Measurements from ENCODE around the gene ZNF23.
A peak's percentile ranks its signal among the peaks of the same experiment; 100 is the strongest.

ZNF23 gene

DNA sequence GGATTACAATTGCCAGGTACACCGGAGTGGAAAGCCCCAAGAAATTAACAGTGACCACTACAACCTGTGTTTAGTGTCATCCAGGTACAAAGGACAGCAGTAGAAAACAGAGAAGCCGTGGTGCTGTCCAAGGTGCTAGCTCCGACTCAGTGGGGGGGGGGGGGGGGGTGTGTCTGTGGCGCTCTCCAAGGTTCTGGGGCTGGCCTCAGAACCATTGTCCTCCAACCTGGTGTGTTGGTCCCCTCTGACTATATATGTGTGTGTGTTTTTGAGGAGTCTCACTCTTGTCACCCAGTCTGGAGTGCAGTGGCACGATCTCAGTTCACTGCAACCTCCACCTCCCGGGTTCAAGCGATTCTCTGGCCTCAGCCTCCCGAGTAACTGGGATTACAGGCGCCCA lies 5.8 kb upstream of the ZNF23 start:
- DNase-seq (ENCODE audit: low read depth), result no peak

DNA sequence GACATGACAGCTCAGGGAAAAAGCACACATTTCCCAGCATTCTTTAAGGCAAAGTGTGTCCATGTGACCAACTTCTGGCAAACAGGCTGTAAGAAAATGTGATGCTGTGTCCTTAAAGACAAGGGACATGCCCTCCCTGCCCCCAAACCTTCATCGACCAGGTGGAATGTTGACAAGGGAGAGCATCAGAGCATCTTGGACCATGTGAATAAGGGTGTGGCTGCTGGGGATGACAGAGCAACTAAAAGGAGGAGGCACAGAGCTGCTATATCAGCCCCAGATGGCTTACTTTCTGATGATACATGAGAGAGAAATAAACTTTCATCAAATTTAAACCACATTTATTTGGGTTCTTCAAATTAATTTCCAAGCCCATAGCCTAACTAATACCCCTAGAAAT lies 2.2 kb upstream of the ZNF23 start:
- no peak for DNase-seq (ENCODE audit: low read depth)

DNA sequence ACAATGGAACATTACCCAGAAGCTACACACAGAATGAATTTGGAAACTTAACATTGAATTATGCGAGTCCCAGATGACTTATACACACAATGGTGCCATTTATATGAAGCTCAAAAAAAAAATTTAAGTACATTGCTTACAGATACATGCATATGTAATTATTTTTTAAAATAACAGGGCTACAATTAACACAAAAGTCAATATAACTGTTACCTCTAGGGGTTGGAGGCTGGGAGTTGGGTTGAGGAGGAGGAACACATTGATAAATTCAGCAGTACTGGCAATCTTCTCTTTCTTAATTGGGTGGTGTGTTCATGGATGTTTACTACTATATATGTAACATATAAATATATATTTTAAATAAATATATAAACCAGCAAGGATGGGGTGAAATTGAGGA lies 1.1 kb downstream of the ZNF23 start:
- no peak for DNase-seq (ENCODE audit: low read depth)

DNA sequence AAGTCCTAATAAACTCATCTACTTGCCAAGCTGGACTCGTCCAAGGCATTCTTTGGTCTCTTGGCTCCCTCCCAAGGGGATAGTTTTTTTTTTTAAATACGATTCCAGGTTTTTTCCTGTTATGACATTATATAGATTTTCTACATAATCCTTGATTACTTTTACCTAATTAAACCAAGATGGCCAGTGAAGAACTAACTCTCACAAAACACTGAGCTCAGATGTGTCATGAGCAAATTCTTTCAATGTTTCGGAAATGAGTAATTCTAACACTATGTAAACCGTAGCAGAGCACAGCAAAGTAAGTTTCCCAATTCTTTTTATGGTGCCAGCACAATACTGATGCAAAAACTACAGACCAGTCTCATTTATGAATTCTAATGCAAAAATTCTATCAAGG lies 1.8 kb downstream of the ZNF23 start:
- peak; percentile 88 for DNase-seq (ENCODE audit: low read depth)

DNA sequence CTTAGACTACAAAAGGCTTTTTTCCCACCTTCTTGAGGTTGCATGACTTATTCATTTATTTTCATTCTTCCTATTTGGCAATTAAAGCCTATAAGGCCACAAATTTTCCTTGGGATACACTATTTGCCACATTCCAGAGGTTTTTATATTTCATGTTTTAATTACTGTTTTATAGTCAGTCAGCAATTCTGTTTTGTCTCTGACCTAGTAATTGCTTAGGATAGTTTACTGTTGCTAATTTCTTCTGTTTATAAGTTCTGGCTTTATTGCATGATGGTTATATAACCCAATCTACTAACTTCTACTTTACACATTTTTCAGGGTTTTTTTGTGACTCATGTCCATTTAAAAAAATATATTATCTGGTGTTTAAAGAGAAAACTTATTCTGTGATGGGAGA lies 2.5 kb downstream of the ZNF23 start:
- no peak for DNase-seq (ENCODE audit: low read depth)

DNA sequence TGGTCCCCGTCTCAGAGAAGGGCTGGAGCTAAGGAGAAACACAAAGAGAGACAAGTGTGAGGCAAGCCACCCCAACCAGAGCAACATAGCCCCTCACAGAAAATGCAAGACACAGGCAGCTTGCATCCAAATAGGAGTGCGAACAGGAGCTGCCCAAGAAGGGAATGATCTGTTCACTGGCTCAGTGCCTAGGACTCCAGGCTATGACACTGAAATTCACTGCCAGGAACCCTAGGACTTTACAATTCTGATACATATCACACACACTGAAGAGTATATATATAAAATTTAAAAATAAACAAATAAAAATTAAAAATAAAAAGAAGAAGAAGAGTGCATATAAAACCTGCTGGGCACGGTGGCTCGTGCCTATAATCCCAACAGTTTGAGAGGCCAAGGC lies 5.2 kb downstream of the ZNF23 start:
- DNase-seq (ENCODE audit: low read depth), result no peak

DNA sequence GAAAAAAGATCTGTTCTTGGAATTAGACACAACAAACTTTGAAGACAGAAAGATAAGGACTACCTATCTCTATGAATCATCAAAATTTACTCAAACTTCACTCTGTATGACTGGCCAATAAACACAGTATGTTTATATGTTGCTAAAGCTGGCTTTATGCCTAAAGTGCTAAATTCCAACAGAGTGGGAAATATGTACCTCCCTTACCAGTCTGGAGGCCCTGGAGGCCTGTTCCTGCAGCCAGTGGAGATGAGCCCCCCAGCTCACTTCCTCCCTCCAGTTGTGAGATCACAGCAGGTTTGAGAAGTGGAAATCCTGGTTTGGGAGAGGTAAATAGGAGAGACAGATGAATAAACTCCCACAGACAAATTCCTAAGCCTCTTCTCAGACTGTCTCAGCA lies 9.0 kb downstream of the ZNF23 start:
- no peak for DNase-seq (ENCODE audit: low read depth)

DNA sequence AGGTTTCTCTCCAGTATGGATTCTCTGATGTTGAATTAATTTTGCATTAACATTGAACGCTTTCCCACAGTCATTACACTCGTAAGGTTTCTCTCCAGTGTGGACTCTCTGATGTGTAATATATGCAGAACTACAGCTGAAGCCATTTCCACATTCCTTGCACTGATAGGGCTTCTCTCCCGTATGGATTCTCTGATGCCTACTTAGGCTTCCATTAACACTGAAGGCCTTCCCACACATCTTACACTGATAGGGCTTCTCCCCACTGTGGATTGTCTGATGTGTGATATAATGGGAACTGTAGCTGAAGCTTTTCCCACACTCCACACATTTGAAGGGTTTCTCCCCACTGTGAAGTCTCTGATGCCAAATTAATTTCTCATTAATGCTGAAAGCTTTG lies 13.0 kb downstream of the ZNF23 start:
- no peak for DNase-seq (ENCODE audit: low read depth)

DNA sequence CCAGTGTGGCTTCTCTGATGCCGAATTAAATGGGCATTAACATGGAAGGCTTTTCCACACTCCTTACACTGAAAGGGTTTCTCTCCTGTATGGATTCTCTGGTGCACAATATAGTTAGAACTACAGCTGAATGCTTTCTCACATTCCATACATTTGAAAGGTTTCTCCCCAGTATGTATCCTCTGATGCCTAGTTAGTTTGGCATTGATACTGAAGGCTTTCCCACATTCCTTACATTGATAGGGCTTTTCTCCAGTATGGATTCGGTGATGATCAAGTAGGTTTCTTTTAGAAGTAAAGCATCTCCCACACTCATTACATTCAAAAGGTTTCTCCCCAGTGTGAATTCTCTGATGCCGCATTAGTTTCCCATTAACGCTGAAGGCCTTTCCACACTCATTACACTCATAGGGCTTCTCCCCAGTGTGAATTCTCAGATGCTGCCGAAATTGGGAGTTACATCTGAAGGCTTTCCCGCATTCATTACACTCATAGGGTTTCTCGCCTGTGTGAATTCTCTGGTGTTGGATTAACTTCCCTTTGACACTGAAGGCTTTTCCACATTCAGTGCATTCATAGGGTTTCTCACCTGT lies 13.7 kb downstream of the ZNF23 start:
- no peak for DNase-seq (ENCODE audit: low read depth)

DNA sequence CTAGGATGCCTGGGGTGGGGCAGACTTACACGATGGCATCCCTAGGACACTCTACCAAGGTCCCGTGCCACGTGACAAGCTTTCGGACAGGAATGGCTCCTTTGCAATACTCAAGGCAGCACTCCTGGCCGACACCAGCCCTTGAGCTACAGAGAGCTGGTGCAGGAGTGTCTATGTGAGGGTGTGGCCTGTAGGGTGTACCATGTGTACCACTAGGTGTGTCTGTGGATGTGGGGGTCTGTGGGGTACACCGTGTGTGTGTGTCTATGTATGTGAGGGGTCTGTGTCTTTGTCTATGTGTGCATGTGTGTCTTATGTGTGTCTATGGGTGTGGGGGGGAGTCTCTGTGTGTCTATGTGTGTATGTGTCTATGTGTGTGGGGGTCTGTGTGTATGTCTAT lies 18.3 kb downstream of the ZNF23 start:
- DNase-seq (ENCODE audit: low read depth), result no peak

DNA sequence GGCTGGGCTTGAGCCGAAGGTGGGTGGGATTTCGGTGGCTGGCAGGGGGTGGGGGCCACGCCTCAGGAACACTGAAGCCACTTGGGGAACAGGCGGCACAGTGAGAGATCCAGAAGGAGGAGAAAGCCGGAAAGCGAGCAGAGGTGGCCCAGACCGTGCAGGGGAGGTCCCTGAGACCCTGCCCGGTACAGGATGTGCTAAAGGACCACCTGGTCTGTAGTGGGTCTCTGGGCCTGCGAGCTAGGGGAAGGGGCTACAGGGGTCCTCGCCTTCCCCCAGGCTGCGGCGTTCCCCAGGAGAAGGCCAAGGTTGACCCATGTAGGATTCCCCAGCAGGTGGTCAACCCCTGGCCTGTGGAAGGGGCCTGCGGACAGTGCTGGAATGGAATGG lies 20.0 kb downstream of the ZNF23 start, which contains the start of gene TLE7:
Gene TLE7 (minus strand): TSS at position 4 of the 390 bp plus-strand sequence. CDS start 8,730 bp downstream, outside the sequence.
- DNase-seq (ENCODE audit: low read depth), result no peak

DNA sequence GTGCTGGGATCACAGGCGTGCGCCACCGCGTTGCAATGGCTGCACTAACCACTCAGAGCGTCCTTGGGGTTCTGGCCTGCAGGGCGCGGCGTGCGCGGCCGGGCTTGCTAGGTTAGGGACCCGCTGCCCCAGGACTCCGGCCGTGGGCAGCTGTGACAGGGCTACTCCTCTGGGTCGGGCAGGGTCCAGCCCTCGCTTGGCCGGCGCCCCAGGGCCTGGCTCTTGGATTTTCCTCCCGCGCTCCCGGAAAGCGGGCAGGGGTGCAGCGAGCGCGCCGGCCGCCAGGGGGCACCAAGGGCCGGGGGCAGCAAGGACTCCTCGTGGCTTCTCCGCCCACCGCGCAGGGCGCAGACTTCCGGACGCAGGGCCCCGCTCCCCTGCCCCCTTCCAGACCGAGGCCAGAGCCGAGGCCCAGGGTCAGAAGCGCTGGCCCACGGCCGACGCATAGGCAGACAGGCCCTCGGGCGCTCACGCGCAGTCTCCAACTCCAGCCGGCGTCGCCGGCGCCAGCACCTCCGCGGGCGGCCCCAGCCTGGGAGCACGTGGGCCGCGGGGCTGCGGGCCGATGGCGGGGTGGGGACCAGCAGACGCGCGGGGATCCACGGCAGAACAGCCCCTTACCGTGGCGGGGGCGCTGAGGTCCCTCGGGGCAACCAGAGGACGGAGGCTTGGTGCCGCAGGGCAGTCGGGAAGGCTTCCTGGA lies 20.5 kb downstream of the ZNF23 start:
- no peak for DNase-seq (ENCODE audit: low read depth)

DNA sequence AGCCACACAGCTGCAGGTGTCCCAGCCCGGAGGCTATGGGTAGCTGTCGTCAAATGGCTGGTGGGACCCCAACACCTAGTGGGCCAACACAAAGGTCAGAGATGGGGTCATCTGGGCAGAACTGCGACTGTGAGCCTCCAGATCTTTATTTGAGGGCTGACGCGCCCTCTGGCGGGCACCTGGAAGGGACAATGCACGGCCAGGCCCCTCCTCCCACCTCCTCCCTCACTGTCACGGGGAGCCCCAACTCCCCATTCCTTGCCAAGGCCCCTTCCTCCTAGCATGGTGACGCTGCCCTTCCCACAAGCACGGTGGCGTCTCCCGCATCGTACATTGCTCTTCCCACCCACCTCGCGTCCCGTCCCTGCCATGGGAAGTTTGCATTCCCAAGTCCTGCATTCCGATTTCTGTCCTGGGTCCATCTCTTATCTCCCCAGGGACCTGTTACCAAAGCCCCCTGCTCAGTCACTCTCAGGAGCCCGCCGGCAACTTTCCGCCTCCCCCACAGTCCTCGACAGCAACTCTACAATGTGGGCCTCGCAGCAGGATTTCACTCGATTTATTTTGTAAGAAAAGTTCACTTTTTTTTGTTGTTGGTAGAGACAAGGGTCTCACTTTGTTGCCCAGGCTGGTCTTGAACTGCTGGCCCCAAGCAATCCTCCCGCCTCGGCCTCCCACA lies 21.2 kb downstream of the ZNF23 start:
- DNase-seq (ENCODE audit: low read depth), result no peak

DNA sequence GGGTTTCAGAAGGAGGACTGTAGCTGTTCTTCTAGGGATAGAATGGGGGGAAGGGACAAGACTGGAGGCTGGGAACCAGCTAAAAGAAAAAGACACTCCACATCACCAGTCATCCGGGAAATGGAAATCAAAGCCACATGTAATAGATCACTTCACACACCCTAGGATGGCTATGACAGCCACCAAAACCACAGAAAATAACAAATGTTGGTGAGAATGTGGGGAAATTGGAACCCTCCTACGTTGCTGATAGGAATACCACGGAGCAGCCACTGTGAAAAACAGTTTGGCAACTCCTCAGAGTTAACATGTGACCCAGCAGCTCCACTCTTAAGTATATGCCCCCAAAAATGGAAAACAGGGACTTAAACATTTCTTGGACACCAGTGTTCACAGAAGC lies 22.5 kb downstream of the ZNF23 start:
- DNase-seq (ENCODE audit: low read depth), result peak; percentile 48

DNA sequence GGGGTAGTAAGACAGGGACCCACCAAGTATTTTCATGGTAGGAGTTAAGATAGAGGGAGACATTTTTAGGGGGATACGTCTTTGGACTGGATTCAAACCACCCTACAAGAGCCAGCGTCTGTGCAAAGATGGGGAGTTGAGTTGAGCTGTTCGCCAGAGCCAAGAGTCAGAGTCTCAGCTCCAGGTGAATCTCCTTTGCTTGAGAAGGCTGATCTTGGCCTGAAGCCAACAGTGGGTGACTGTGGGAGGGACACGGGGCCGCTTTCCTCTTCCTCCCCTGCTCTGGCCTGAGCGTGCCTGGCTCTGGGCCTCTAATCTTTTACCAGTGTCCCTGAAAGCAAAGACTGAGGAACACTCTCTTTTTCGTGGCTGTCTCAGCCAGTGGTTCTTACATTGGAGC lies 25.6 kb downstream of the ZNF23 start:
- DNase-seq (ENCODE audit: low read depth), result no peak

DNA sequence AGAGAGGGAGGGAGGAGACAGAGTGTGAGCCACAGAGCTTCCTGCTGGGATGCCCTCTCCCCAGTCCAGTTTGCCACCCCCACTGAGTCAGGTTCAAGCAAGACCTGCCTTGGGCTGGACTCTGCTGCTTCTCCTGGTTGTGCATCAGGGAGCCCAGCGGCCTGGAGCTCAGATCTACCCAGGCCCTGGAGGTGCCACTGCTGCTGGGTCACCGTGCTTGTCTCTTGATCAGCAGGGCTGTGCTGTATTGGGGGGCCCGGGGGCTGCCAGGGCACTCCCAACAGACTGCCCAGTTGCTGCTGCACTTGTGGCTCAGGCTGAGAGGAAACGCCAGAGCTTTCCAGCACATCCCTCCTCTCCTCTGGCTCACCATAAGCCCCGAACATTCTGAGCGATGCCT lies 29.1 kb downstream of the ZNF23 start:
- no peak for DNase-seq (ENCODE audit: low read depth)

DNA sequence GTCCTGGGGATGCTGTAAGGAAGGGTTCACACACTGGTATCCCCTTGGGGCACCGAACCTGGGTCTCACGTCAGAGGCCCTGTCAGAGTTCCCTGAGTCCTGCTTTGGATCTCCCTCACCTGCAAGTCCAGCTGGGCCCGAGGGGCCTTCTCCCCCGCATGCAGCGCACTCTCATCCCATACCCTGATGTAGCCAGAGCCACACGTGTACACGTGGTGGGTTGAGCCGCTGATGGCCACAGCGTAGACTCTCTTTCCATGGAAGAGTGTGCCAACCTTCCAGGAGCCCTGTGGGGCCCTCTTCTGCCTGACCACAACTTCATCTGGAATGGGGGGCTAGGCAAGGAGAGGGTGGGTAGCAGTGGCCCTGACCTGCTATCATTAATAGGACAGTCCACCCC lies 30.1 kb downstream of the ZNF23 start:
- no peak for DNase-seq (ENCODE audit: low read depth)

DNA sequence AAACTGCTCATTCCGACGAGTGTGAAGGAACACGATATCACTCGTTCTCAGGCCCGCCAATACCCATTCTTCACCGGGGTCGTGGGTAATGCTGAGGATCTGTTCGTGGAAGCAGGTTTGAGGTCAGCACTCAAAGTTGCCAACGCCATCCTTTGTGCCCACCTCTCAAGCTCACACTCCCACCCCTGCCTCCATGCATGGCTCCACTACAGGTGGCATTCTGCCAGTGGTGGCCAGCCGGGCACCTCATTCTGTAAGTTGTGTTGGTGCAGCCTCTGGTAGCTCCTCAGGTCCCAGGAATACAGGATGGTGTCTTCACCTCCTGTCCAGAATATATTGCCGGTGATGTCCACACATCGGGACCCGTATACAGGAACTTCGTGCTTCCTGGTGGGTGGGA lies 30.9 kb downstream of the ZNF23 start:
- no peak for DNase-seq (ENCODE audit: low read depth)

DNA sequence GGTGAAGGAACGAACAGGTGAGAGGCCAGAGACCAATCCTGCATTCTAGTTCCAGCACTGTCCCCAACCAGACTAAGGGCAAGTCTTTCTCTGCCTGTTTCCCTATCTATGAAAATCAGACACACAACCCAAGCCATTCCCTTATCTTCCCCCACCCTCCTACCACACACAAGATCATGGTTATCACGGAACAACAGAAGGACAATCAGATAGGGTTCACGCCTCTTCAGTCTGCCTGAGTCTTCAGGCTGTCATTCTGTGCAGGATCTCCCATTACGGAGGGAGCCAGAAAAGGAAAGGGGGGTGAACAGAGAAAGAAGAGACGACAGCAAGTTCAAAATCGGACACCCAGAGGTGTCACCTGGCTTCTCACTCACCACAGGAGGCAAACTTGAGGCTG lies 31.3 kb downstream of the ZNF23 start:
- no peak for DNase-seq (ENCODE audit: low read depth)

DNA sequence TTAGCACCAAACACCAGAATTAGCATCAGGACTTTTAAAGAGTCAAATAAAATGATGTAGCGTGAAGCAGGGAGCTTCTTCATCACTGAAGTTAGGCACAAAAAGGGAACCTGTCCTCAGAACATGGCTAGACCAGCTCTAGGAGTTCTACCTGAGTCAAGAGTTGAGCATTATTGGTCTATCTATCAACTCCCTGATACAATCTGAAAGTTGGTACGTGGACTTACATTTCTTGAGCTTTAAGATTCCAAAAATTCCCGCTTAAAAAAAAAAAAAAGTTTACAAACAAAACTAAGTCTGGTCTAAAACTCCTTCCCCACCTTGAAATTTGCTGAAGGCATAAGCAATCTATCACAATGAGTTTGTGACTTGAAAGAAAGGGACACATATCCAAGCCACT lies 32.5 kb downstream of the ZNF23 start:
- no peak for DNase-seq (ENCODE audit: low read depth)

DNA sequence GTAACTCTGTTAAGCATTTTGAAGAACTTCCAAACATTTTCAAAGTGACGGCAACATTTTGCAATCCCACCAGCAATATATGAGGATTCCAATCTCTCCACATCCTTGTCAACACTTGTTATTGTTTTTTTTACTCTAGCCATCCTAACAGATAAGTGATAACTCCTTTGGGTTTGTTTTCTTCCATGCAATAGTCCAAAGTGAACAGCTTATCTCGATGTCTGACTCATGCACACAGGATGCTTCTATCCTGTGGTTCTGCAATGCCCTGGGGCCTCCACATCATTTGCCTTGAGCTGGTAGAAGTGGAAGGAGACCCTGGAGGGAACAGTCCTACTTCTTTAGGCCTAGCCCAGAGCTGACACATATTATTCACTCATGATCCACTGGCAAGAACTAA lies 33.2 kb downstream of the ZNF23 start:
- no peak for DNase-seq (ENCODE audit: low read depth)

DNA sequence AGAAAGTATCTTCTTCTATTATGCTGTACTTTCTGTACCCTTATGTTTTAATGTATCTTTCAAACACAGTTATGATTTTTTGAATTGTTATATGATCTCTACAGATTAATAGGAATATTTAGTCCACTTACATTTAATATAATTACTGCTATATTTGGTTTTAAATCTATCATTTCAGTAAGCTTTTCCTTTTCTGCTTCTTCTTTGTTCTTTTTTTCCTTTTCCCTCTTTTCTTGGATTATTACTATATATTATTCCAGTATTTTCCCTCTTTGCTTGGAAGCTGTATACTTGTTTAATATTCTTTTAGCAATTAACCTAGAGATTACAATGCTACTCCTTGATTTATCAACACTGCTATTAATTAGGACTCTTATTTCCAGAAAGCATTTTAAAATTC lies 33.7 kb downstream of the ZNF23 start:
- DNase-seq (ENCODE audit: low read depth), result no peak

DNA sequence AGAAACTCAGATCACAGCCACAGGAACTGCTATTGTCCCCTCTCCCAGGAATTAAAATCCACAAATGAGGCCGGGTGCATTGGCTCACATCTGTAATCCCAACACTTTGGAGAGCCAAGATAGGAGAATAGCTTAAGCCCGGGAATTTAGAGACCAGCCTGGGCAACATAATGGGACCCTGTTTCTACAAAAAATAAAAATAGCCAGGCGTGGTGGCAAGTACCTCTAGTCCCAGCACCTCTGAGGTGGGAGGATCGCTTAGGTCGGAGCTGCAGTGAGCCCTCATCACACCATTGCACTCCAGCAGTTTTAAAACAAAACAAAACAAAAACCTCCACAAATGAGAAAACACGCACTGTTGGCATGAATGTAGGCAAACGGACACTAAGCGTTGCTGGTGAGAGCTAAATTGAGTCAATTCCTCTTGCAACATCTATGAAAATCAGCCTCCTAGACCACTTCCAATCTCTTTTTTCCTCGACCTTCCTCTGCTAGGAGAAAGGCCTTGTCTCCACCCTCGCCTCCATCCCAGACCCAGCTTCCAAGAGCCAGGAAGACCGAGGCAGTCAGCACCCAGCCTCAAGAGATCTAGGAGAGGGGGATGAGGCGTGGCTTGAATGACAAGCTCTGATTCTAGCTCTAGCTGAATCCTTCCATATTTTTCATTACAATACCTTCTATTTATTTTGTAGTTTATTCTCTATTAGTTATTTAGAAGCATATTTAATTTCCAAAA lies 35.0 kb downstream of the ZNF23 start:
- no peak for DNase-seq (ENCODE audit: low read depth)
